ENCODE results near the gene PCAT6. TPM values are rescaled to one million over a fixed set of nuclear protein-coding genes. Genes with fewer than 3 reads are reported as not detected.

Gene PCAT6
- total and polyA plus RNA-seq, 2 of the 8 experiments (the other 6 are each of a cell fraction or from before 2014, with no cell fraction given), result 4.6 to 14.7 TPM

- no peak for TF ChIP-seq CHD7 (IDR thresholded peaks at IDR 0.05; ENCODE audit: insufficient replicate concordance, low read length)
- no peak for TF ChIP-seq GABPA (IDR thresholded peaks at IDR 0.05; ENCODE audit: borderline replicate concordance, insufficient read depth, low read length)
Observed at GRCh38 chr1:202825748-202826147, 15.0 kb downstream of the PCAT6 start (continued).
